Ectodermal cell (in vitro differentiated cells): ENCODE results near the gene RCSD1.

Experiments
- H3K27ac ChIP-seq: 2 replicates; pipeline ENCODE4 v1.7.0; 2013; ENCODE audit warnings: mild to moderate bottlenecking, low read depth, low read length; ENCODE audit not compliant: insufficient read depth, poor library complexity, severe bottlenecking
- H3K27me3 ChIP-seq: 2 replicates; pipeline ENCODE4 v1.7.0; 2013; ENCODE audit warnings: mild to moderate bottlenecking, low read length; ENCODE audit not compliant: insufficient read depth, control insufficient read depth, poor library complexity, severe bottlenecking
- H3K36me3 ChIP-seq: one replicate; pipeline ENCODE4 v1.7.0; 2013; ENCODE audit warnings: low read length; ENCODE audit not compliant: control insufficient read depth, insufficient read depth
- H3K4me1 ChIP-seq: one replicate; pipeline ENCODE4 v1.7.0; 2013; ENCODE audit warnings: low read length; ENCODE audit not compliant: control insufficient read depth, insufficient read depth
- H3K4me3 ChIP-seq: 2 replicates; pipeline ENCODE4 v1.7.0; 2013; ENCODE audit warnings: low read depth, low read length, control low read depth; ENCODE audit not compliant: insufficient read depth
- H3K9me3 ChIP-seq: 2 replicates; pipeline ENCODE4 v1.7.0; 2013; ENCODE audit warnings: mild to moderate bottlenecking, low read length, moderate library complexity; ENCODE audit not compliant: control insufficient read depth
- WGBS, 2 experiments: methylation state at CpG; one replicate each; pipeline ENCODE4 v1.1.7; 2013; ENCODE audit warnings: missing lambda C conversion rate in 2 of 2; 5-methylcytosine and 5-hydroxymethylcytosine counted together

The RCSD1 gene

GRCh38 chr1:167720965-167721616, 91.1 kb downstream of the RCSD1 start:
- H3K27ac ChIP-seq = no peak overlapping the region
- no peaks in the 10 kb centered on the region for H3K27me3 ChIP-seq
- H3K9me3 ChIP-seq = no peaks in the 10 kb centered on the region
- no peaks in the 10 kb centered on the region for H3K36me3 ChIP-seq
- peaks cover 25% of the 10 kb centered on the region for H3K4me1 ChIP-seq
- peak overlapping the region; percentile 85 for H3K4me3 ChIP-seq
- 41 to 48% methylated on average over 13 of the region's 13 CpGs for WGBS, 2 experiments

- Histone ChIP-seq H3K27me3 (no peaks in the 10 kb centered on the region), H3K36me3 (no peaks in the 10 kb centered on the region), H3K27ac (no peak within 1 kb of the TSS), H3K4me1 (peaks cover 27% of the 10 kb centered on the region), H3K4me3 (peak within 1 kb of the TSS; percentile 85), H3K9me3 (no peaks in the 10 kb centered on the region)
- 0 to 1% methylated on average over 52 of the region's 52 CpGs for WGBS, 2 experiments
These were observed 91.7 kb downstream of the RCSD1 start, which contains the start of gene MPZL1 for GRCh38 chr1:167721617-167722151. Gene MPZL1, plus strand, starts transcription at chr1:167721982. Its CDS starts 170 bp downstream, at chr1:167722152.

- Histone ChIP-seq H3K27ac (no peak overlapping the region), H3K9me3 (no peaks in the 10 kb centered on the region), H3K4me3 (peak overlapping the region; percentile 85), H3K27me3 (no peaks in the 10 kb centered on the region), H3K36me3 (no peaks in the 10 kb centered on the region), H3K4me1 (peaks cover 27% of the 10 kb centered on the region)
- WGBS, 2 experiments = 1% methylated on average over 49 to 52 of the region's 52 CpGs
These were observed 92.3 kb downstream of the RCSD1 start for GRCh38 chr1:167722152-167722869.

GRCh38 chr1:167722870-167723251, 92.8 kb downstream of the RCSD1 start:
- Histone ChIP-seq H3K27ac (no peak overlapping the region), H3K9me3 (no peaks in the 10 kb centered on the region), H3K27me3 (no peaks in the 10 kb centered on the region), H3K4me1 (peaks cover 27% of the 10 kb centered on the region), H3K36me3 (no peaks in the 10 kb centered on the region), H3K4me3 (peak overlapping the region; percentile 85)
- 38 to 44% methylated on average over 4 of the region's 4 CpGs for WGBS, 2 experiments

- H3K36me3 ChIP-seq = no peaks in the 10 kb centered on the region
- no peaks in the 10 kb centered on the region for H3K27me3 ChIP-seq
- H3K4me1 ChIP-seq = peaks cover 27% of the 10 kb centered on the region
- H3K9me3 ChIP-seq = no peaks in the 10 kb centered on the region
- no peak overlapping the region for H3K4me3 ChIP-seq
- H3K27ac ChIP-seq = no peak overlapping the region
- 91 to 97% methylated on average over 1 to 2 of the region's 2 CpGs for WGBS, 2 experiments
These were observed 93.8 kb downstream of the RCSD1 start for GRCh38 chr1:167723707-167724323.

GRCh38 chr1:167726008-167726407, 96.0 kb downstream of the RCSD1 start:
- H3K9me3 ChIP-seq = no peaks in the 10 kb centered on the region
- no peak overlapping the region for H3K4me3 ChIP-seq
- no peaks in the 10 kb centered on the region for H3K27me3 ChIP-seq
- H3K36me3 ChIP-seq = peaks cover 3% of the 10 kb centered on the region
- H3K27ac ChIP-seq = no peak overlapping the region
- H3K4me1 ChIP-seq = peaks cover 27% of the 10 kb centered on the region
- WGBS, 2 experiments = 100% methylated on average over 1 of the region's 1 CpG

- H3K4me1 ChIP-seq = peaks cover 12% of the 10 kb centered on the region
- H3K9me3 ChIP-seq = no peaks in the 10 kb centered on the region
- 91 to 98% methylated on average over 8 of the region's 8 CpGs for WGBS, 2 experiments
- H3K27me3 ChIP-seq = no peaks in the 10 kb centered on the region
- no peak overlapping the region for H3K27ac ChIP-seq
- H3K36me3 ChIP-seq = peaks cover 3% of the 10 kb centered on the region
- H3K4me3 ChIP-seq = no peak overlapping the region
These were observed 98.9 kb downstream of the RCSD1 start for GRCh38 chr1:167728818-167729410.

- H3K27ac ChIP-seq = no peak overlapping the region
- H3K36me3 ChIP-seq = peaks cover 3% of the 10 kb centered on the region
- no peaks in the 10 kb centered on the region for H3K9me3 ChIP-seq
- H3K4me1 ChIP-seq = no peaks in the 10 kb centered on the region
- no peak overlapping the region for H3K4me3 ChIP-seq
- H3K27me3 ChIP-seq = no peaks in the 10 kb centered on the region
- 93 to 94% methylated on average over 4 of the region's 4 CpGs for WGBS, 2 experiments
These were observed 104.2 kb downstream of the RCSD1 start for GRCh38 chr1:167734227-167734626.

- WGBS, 2 experiments = 92 to 94% methylated on average over 1 of the region's 1 CpG
- H3K27me3 ChIP-seq = no peaks in the 10 kb centered on the region
- H3K36me3 ChIP-seq = peaks cover 3% of the 10 kb centered on the region
- H3K4me1 ChIP-seq = no peaks in the 10 kb centered on the region
- no peak overlapping the region for H3K4me3 ChIP-seq
- no peak overlapping the region for H3K27ac ChIP-seq
- no peaks in the 10 kb centered on the region for H3K9me3 ChIP-seq
These were observed 104.8 kb downstream of the RCSD1 start for GRCh38 chr1:167734841-167735240.

GRCh38 chr1:167737169-167737568, 107.1 kb downstream of the RCSD1 start:
- no peak overlapping the region for H3K27ac ChIP-seq
- H3K4me3 ChIP-seq = no peak overlapping the region
- no peaks in the 10 kb centered on the region for H3K4me1 ChIP-seq
- no peaks in the 10 kb centered on the region for H3K27me3 ChIP-seq
- H3K36me3 ChIP-seq = no peaks in the 10 kb centered on the region
- WGBS, 2 experiments = 94 to 96% methylated on average over 4 of the region's 4 CpGs
- no peaks in the 10 kb centered on the region for H3K9me3 ChIP-seq
